Osteoblast (primary cell): ENCODE measurements around the gene SIGMAR1. TPM values are rescaled to one million over a fixed set of nuclear protein-coding genes. Genes with fewer than 3 reads are reported as not detected.
A peak's percentile ranks its signal among the peaks of the same experiment; 100 is the strongest.

Experiments used
- DNase-seq: peaks from one replicate; pipeline ENCODE4 v3.0.0; 2011; ENCODE audit warnings: low spot score, mixed read lengths; ENCODE audit not compliant: insufficient read length; ENCODE audit errors: missing footprints
- H2AFZ ChIP-seq: 2 replicates; pipeline ENCODE4 v1.6.0; 2011; ENCODE audit warnings: mild to moderate bottlenecking, low read length
- H3K27ac ChIP-seq: 2 replicates; pipeline ENCODE4 v1.5.1; 2011; ENCODE audit warnings: mild to moderate bottlenecking, low read depth, low read length, moderate library complexity
- H3K27me3 ChIP-seq: 2 replicates; pipeline ENCODE4 v1.6.0; 2012; ENCODE audit warnings: mild to moderate bottlenecking, control low read depth, inconsistent platforms, low read length, moderate library complexity; ENCODE audit not compliant: insufficient read depth
- H3K36me3 ChIP-seq: 2 replicates; pipeline ENCODE4 v1.5.1; 2011; ENCODE audit warnings: mild to moderate bottlenecking, low read length, control low read depth, moderate library complexity; ENCODE audit not compliant: insufficient read depth
- H3K4me1 ChIP-seq: 2 replicates; pipeline ENCODE4 v1.5.1; 2011; ENCODE audit warnings: mild to moderate bottlenecking, low read length, control low read depth, moderate library complexity; ENCODE audit not compliant: insufficient read depth
- H3K4me2 ChIP-seq: 2 replicates; pipeline ENCODE4 v1.6.0; 2011; ENCODE audit warnings: mild to moderate bottlenecking, low read length; ENCODE audit not compliant: insufficient read depth
- H3K4me3 ChIP-seq: fragments of 200-600 bp; sonication (generic); 3 replicates; pipeline ENCODE4 v1.5.1; 2012; ENCODE audit warnings: mild to moderate bottlenecking, low read length, inconsistent platforms; ENCODE audit not compliant: insufficient read depth
- H3K79me2 ChIP-seq: 2 replicates; pipeline ENCODE4 v1.6.0; 2012; ENCODE audit warnings: mild to moderate bottlenecking, low read length, control low read depth, inconsistent platforms; ENCODE audit not compliant: insufficient read depth
- H3K9me3 ChIP-seq: 2 replicates; pipeline ENCODE4 v1.5.1; 2011; ENCODE audit warnings: low read depth, low read length, control low read depth
- H4K20me1 ChIP-seq: 2 replicates; pipeline ENCODE4 v1.6.0; 2012; ENCODE audit warnings: mild to moderate bottlenecking, low read length, control low read depth; ENCODE audit not compliant: insufficient read depth
- CTCF ChIP-seq: IDR thresholded peaks from 2 replicates; pipeline ENCODE4 v1.5.1; 2011; ENCODE audit warnings: mild to moderate bottlenecking, low read depth, low read length, moderate library complexity; ENCODE audit errors: extremely low read depth
- total RNA-seq: library from RNA; depleted of rRNA; stranded (reverse); fragments of >200 nt; gene quantifications from 2 replicates; pipeline ENCODE4 v1.2.3, GENCODE V29; 2012

SIGMAR1 gene
- total RNA-seq = 72.7 and 73.4 TPM in 2 replicates

- Histone ChIP-seq H3K9me3 (no peaks in the 10 kb centered on the region), H3K4me1 (peaks cover 21% of the 10 kb centered on the region), H3K27me3 (no peaks in the 10 kb centered on the region), H3K4me3 (peak within 1 kb of the TSS; percentile 89), H3K36me3 (peaks cover 8% of the 10 kb centered on the region), H4K20me1 (peaks cover 19% of the 10 kb centered on the region), H3K4me2 (peak within 1 kb of the TSS; percentile 87), H3K79me2 (peaks cover 23% of the 10 kb centered on the region), H3K27ac (peak within 1 kb of the TSS; percentile 64), H2AFZ (peak within 1 kb of the TSS; percentile 95)
- peak; percentile 98 for DNase-seq
- no peak for TF ChIP-seq CTCF
These were observed at the start of gene SIGMAR1 for GRCh38 chr9:34637356-34638137. Gene SIGMAR1 (minus strand): TSS chr9:34637787. CDS start chr9:34637697, 90 bp downstream.

GRCh38 chr9:34686732-34687131 is 49.1 kb upstream of the SIGMAR1 start:
- Histone ChIP-seq H3K79me2 (no peaks in the 10 kb centered on the region), H4K20me1 (peaks cover 14% of the 10 kb centered on the region), H3K4me3 (no peak overlapping the region), H3K36me3 (no peaks in the 10 kb centered on the region), H2AFZ (no peak overlapping the region), H3K4me2 (no peak overlapping the region), H3K27me3 (no peaks in the 10 kb centered on the region), H3K9me3 (no peaks in the 10 kb centered on the region), H3K4me1 (peaks cover 5% of the 10 kb centered on the region), H3K27ac (no peak overlapping the region)
- no peak for TF ChIP-seq CTCF
- DNase-seq = no peak

GRCh38 chr9:34686231-34686630 is 48.6 kb upstream of the SIGMAR1 start:
- Histone ChIP-seq H3K27ac (no peak overlapping the region), H4K20me1 (peaks cover 14% of the 10 kb centered on the region), H3K4me1 (peaks cover 5% of the 10 kb centered on the region), H2AFZ (no peak overlapping the region), H3K79me2 (no peaks in the 10 kb centered on the region), H3K27me3 (no peaks in the 10 kb centered on the region), H3K36me3 (no peaks in the 10 kb centered on the region), H3K4me2 (no peak overlapping the region), H3K4me3 (no peak overlapping the region), H3K9me3 (no peaks in the 10 kb centered on the region)
- DNase-seq = no peak
- TF ChIP-seq CTCF = no peak

- no peak for TF ChIP-seq CTCF
- Histone ChIP-seq H3K27me3 (no peaks in the 10 kb centered on the region), H3K4me3 (no peak overlapping the region), H4K20me1 (peaks cover 10% of the 10 kb centered on the region), H2AFZ (no peak overlapping the region), H3K79me2 (no peaks in the 10 kb centered on the region), H3K36me3 (peaks cover 4% of the 10 kb centered on the region), H3K27ac (no peak overlapping the region), H3K4me1 (peaks cover 5% of the 10 kb centered on the region), H3K9me3 (no peaks in the 10 kb centered on the region), H3K4me2 (no peak overlapping the region)
- DNase-seq = no peak
These were observed 48.0 kb upstream of the SIGMAR1 start for GRCh38 chr9:34685591-34685990.
